Measurements from ENCODE around the gene ETS2. TPM values are rescaled to one million over a fixed set of nuclear protein-coding genes. Genes with fewer than 3 reads are reported as not detected.

Gene ETS2
- total RNA-seq, 6 donors from 2014 or later: 70.2 to 215 (median 143) TPM

DNA sequence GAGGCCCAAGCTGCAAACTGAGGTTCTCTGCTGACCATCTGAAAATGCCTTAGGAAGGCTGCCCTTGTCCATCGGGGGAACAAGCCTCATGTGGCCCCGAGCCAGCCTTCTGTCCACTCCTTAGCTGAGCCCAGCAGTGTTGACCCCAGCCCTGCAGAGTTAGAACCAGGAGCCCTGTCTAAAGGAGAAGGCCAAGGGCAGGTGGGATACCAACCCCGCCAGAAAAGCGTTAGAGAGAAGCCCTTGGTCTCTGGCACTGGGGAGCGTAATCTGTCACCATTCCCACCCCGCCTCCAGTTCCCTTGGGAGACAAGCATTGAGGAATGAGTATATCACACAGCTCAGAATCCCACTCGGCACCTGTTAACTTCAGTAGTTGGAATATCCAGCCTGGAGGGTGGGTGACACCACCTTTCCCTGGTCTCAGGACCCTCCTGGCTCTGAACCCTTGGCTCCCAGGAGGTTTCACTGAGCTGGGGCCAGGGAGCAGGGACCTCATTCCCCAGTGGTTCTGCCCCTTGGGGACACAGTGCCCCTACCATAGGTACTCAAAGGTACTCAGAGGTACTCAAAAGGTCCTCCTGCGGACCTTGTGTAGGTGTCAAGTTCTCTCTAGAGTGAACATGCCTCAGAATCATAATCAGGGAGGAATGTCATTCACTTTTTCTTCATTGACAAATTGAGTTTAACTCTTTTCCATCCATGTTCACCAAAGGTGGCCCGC is 16.4 kb downstream of the ETS2 start:
- WGBS, 2 donors: 66 to 72% methylated on average over 7 to 9 of the region's 9 CpGs

DNA sequence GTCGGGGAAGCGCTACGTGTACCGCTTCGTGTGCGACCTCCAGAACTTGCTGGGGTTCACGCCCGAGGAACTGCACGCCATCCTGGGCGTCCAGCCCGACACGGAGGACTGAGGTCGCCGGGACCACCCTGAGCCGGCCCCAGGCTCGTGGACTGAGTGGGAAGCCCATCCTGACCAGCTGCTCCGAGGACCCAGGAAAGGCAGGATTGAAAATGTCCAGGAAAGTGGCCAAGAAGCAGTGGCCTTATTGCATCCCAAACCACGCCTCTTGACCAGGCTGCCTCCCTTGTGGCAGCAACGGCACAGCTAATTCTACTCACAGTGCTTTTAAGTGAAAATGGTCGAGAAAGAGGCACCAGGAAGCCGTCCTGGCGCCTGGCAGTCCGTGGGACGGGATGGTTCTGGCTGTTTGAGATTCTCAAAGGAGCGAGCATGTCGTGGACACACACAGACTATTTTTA is 17.1 kb downstream of the ETS2 start:
- peaks cover 61 to 71% (median 67%) of the 10 kb centered on the region in 4 donors for H3K4me1 ChIP-seq
- TF ChIP-seq, protein P1, sequence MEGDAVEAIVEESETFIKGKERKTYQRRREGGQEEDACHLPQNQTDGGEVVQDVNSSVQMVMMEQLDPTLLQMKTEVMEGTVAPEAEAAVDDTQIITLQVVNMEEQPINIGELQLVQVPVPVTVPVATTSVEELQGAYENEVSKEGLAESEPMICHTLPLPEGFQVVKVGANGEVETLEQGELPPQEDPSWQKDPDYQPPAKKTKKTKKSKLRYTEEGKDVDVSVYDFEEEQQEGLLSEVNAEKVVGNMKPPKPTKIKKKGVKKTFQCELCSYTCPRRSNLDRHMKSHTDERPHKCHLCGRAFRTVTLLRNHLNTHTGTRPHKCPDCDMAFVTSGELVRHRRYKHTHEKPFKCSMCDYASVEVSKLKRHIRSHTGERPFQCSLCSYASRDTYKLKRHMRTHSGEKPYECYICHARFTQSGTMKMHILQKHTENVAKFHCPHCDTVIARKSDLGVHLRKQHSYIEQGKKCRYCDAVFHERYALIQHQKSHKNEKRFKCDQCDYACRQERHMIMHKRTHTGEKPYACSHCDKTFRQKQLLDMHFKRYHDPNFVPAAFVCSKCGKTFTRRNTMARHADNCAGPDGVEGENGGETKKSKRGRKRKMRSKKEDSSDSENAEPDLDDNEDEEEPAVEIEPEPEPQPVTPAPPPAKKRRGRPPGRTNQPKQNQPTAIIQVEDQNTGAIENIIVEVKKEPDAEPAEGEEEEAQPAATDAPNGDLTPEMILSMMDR (IDR thresholded peaks at IDR 0.05): no peak
- TF ChIP-seq POLR2AphosphoS5 (IDR thresholded peaks at IDR 0.05): peak in 1 of 2 donors; percentile 25
- no peak for TF ChIP-seq EP300 (IDR thresholded peaks at IDR 0.05)
- 43 to 59% methylated on average over 23 to 26 of the region's 26 CpGs for WGBS, 2 donors
- H3K9me3 ChIP-seq: peaks cover 0 to 4% (median 0%) of the 10 kb centered on the region in 4 donors
- peaks cover 39 to 68% (median 58%) of the 10 kb centered on the region in 4 donors for H3K36me3 ChIP-seq
- ATAC-seq (ENCODE audit: low FRiP score in 2 of 2) (no peak), DNase-seq (peak in 1 of 2 donors; percentile 69)
- H3K27me3 ChIP-seq: no peaks in the 10 kb centered on the region
- H3K27ac ChIP-seq: peak overlapping the region; percentile 72 to 84 (median 82)
- peak overlapping the region in 1 of 4 donors; percentile 22 for H3K4me3 ChIP-seq

More for the DNA sequence above, 16.4 kb downstream of the ETS2 start:
- Histone ChIP-seq H3K4me3 (peak overlapping the region in 1 of 4 donors; percentile 22), H3K9me3 (peaks cover 0 to 4% (median 0%) of the 10 kb centered on the region in 4 donors), H3K36me3 (peaks cover 46 to 75% (median 65%) of the 10 kb centered on the region in 4 donors), H3K27me3 (no peaks in the 10 kb centered on the region), H3K4me1 (peaks cover 61 to 77% (median 69%) of the 10 kb centered on the region in 4 donors), H3K27ac (peak overlapping the region; percentile 72 to 84 (median 82))
- DNase-seq (peak in 1 of 2 donors; percentile 70), ATAC-seq (ENCODE audit: low FRiP score in 2 of 2) (peak; percentile 14 to 64)
- TF ChIP-seq POLR2A (IDR thresholded peaks at IDR 0.05) (peak in 1 of 4 donors; percentile 17), EP300 (IDR thresholded peaks at IDR 0.05) (peak in 3 of 4 donors; percentile 48 to 98 (median 82)), POLR2AphosphoS5 (IDR thresholded peaks at IDR 0.05) (peak; percentile 50 to 77)
- TF ChIP-seq, protein P1 (IDR thresholded peaks at IDR 0.05): no peak

DNA sequence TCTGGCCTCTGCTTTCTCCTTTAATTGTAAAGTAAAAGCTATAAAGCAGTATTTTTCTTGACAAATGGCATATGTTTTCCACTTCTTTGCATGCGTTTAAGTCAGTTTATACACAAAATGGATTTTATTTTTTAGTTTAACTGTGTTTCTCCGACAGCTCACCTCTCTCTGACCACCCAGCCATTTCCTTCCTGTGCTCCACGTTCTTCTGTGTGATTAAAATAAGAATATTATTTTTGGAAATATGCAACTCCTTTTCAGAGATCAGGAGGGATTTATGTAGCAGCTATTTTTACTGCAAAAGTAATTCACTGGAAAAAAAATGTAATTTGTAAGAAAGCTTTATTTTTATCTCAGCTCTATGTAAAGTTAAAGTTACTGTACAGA is 18.0 kb downstream of the ETS2 start:
- no peak for DNase-seq
- Histone ChIP-seq H3K27me3 (no peaks in the 10 kb centered on the region), H3K9me3 (peaks cover 0 to 4% (median 0%) of the 10 kb centered on the region in 4 donors), H3K36me3 (peaks cover 30 to 59% (median 49%) of the 10 kb centered on the region in 4 donors), H3K4me3 (no peak overlapping the region), H3K27ac (peak overlapping the region; percentile 72 to 84 (median 82)), H3K4me1 (peaks cover 57 to 64% (median 60%) of the 10 kb centered on the region in 4 donors)
- TF ChIP-seq EP300 (IDR thresholded peaks at IDR 0.05) (no peak), POLR2A (IDR thresholded peaks at IDR 0.05) (no peak), POLR2AphosphoS5 (IDR thresholded peaks at IDR 0.05) (no peak)
- TF ChIP-seq, protein P1 (IDR thresholded peaks at IDR 0.05): no peak
- ATAC-seq (ENCODE audit: low FRiP score in 2 of 2): no peak
- WGBS, 2 donors: 41 to 45% methylated on average over 3 of the region's 3 CpGs

DNA sequence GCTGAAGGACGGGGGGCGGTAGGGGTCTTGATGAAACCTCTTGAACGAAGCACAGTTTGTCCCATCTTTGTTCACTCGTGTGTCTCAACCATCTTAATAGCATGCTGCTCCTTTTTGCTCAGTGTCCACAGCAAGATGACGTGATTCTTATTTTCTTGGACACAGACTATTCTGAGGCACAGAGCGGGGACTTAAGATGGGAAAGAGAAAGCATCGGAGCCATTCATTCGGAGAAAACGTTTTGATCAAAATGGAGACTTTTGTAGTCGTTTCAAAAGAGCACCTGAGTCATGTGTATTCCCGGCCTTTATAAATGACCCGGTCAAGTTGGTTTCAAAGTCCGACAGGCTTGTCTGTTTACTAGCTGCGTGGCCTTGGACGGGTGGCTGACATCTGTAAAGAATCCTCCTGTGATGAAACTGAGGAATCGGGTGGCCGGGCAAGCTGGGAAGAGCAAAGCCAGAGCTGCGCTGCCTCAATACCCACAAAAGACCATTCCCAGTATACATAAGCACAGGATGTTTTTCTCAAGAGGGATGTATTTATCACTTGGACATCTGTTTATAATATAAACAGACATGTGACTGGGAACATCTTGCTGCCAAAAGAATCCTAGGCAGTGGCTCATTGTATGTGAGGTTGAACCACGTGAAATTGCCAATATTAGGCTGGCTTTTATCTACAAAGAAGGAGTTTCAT is 18.5 kb downstream of the ETS2 start:
- TF ChIP-seq, protein P1 (IDR thresholded peaks at IDR 0.05): no peak
- TF ChIP-seq EP300 (IDR thresholded peaks at IDR 0.05) (peak in 2 of 4 donors; percentile 66 to 73), POLR2A (IDR thresholded peaks at IDR 0.05) (no peak), POLR2AphosphoS5 (IDR thresholded peaks at IDR 0.05) (peak; percentile 75 to 78)
- 47 to 63% methylated on average over 19 of the region's 19 CpGs for WGBS, 2 donors
- no peak overlapping the region for H3K4me3 ChIP-seq
- peaks cover 54 to 61% (median 55%) of the 10 kb centered on the region in 4 donors for H3K4me1 ChIP-seq
- H3K27me3 ChIP-seq: no peaks in the 10 kb centered on the region
- H3K9me3 ChIP-seq: peaks cover 0 to 4% (median 0%) of the 10 kb centered on the region in 4 donors
- H3K36me3 ChIP-seq: peaks cover 28 to 53% (median 43%) of the 10 kb centered on the region in 4 donors
- ATAC-seq (ENCODE audit: low FRiP score in 2 of 2) (no peak), DNase-seq (no peak)
- H3K27ac ChIP-seq: peak overlapping the region; percentile 72 to 84 (median 82)
